Pons (tissue), 1 donor: ENCODE measurements around the gene AVPR2.

Experiments used
- DNase-seq: peaks from one replicate; pipeline ENCODE4 v3.0.0-alpha.2; 2016; ENCODE audit warnings: low spot score

The AVPR2 gene

DNA sequence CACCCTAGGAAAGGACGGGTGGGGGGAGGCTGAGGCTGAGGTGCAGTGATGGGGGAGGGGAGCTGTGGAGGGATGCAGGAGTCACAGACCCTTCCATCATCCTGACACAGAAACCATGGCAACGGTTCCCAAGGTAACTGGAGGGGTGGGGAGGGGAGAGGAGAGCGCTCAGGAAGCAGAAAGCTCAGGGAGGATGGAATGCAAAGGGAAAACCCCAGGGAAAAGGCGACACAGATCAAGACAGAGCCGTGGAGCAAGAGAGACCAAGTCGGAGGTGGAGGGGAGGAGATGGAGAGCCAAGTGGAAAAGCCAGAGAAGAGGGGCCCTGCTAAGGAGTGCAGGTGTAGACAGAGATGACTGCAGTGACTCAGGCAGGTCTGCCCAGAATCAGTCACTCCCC is 33.0 kb upstream of the AVPR2 start:
- DNase-seq = no peak

DNA sequence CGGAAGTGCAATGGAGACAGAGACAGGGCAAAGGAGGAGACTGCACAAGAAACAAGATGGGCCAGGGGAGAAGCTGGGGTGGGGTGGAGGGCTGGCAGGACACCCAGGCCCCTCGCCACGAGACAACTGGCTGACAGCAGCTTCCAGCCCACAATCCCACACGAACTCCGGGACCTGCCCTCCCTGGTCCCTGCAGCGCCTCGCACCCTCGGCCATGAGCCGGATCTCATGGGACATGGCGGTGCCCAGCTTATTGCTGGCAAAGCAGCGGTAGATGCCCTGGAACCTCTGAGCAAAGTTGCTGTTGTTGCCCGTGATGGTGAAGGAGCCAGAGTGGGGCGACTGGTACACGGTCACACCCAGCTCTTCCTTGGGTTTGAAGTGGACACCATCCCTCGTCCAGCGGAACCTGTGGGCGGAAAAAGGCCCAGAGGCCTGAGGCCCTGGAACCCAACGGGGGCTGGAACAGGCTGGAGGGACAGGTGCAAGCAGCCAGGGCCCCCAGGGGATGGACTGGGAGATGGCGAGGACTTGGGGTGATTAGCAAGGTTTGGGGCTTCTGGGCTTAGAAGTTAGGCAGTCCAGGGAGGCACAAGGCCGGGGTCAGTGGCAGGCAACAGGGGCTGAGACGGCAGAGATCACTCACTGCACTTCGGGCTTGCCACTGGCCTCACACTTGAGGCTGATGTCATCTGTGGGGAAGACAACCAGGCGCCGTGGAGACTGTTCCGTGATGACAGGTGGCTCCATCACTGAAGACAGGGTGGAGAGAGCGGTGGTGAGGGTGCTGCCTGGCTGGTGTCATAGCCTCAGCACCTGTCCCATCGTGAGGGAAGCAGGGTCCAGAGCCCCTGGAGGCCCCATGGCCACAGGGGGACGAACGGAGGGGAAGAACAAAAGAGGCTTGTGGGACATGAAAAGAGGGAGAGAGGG is 32.3 kb upstream of the AVPR2 start:
- no peak for DNase-seq

DNA sequence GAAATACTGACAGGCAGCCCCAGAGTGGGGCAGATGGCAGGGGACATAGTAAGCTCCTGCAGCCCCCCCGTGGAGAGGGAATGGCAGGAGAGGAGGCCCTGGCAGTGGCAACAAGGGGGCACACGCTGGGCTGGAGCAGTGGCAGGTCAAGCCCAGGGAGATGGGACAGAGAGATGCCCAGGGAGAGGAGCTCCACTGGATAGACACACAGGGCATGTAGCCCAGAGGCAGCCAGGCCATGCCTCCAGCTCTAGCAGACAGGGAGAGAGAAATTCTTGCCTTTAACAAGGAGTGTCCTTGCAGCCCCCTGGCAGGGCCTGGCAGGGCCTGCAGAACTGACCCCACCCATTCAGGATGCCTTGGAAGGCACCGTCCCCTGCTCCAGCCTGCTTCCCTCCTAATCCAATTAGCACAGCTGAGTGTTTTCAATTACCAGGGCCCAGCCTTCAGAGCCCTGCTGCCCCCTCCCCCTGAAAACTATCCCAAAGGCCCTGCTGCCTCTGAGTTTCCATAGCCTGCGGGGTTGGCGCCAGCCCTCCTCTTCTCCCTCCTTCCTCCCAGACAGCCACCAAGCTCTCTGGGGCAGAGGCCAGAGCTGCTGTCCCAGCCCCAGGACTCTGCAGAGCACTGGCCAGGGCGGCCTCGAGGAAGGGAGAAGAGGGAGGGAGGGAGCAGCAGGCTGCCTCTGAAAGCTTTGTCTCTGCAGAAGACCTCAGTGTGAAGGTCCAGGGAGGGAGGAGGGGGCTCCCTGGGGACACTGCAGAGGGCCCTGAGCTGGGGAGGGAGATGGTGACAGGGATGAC is 31.0 kb upstream of the AVPR2 start:
- no peak for DNase-seq

DNA sequence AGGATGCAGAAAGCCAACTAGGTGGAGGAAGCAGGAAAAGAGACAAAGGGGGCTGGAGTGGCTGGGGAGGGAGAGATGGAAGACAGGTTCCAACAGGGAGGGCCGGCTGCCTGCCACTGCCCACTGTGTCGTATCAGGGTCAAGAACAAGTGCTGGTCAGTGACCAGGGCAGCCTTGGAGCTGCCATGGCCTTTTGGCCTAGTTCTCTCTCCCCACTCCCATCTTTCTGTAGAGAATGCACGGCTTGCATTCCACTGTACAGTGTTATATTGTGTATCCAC is 30.4 kb upstream of the AVPR2 start:
- no peak for DNase-seq

DNA sequence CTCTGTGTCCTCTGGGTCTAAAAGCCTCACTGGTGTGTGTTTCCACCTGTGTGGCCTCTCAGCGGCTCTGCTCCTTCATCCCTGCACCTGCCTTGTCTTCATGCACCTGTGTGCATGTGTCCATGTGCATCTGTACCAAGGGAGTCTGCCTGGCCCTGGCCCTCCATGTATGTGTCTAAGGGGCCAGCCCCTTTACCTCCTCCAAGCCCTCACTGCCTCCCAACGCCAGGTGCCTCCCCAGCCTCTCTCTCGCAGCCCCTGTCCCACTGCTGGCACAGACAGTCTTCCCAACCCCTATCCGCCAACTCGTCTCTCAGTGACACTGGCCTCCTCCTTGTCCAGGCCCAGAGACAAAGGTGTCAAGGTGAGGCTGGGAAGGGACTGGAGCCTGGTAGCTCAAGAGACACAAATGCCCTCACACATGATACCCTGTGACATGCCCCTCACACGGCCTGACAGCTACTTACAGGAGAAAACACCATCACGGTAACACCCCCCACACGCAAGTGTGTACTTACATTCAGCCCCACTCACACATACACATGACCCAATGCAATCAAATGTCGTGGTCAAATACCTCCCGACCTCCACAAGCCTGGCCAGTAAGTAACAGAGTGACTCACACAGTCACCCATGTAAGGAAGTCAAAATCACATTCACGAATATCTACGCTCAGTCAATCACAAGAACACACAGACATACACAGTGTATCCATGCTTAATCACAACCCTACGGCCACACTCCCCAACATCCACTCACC is 29.9 kb upstream of the AVPR2 start:
- no peak for DNase-seq

DNA sequence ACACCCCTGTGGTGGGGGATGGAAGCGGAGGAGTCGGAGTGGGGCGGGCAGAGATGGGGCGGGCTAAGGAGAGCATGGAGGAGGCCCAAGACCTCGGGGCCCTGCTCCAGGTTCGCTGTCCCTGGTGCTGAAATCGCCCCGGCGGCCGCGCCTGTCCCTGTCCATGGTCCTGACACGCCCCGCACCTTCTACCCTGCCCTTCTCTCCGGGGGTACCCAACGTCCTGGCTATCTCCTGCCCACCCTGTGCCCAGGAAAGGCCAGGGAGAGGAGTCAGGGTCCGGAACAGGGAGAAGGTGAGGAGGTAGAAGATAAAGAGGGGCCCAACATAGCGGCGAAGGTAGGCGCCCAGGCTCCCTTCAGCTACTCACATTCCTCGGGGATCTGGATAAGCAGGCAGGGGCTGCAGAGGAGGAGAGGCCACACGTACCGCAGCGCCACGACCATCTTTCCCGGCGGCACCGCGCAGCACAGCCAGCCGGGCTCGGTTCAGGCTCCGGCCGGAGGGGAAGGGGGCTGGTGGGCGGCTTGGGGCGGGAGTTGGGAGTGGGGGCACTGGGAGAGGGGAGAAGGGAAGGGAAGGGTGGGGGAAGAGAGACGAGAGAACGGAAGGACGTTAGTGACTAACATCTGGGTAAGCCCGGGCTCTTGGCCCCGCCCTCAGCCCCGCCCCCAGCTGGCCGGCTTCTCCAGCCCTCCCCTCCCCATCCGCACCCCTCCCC is 28.9 kb upstream of the AVPR2 start:
- no peak for DNase-seq

DNA sequence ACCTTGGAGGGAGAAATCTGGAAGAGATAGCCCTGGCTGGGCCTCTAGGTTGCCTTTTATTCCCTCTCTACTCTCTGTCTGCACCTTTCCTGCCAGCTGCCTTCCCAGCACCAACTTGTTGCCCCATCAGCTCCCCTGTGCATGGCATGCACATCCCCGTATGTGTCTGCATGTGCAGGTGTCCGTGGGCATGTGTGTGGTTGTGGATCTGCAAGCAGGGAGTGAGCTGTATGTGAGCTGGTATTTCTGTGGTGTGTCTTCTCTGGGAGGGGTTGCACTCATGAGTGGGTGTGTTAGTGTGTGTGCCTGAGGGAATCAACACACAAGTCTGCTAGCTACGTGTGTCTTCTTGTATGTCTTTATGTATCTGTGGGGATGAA is 28.4 kb upstream of the AVPR2 start:
- no peak for DNase-seq

DNA sequence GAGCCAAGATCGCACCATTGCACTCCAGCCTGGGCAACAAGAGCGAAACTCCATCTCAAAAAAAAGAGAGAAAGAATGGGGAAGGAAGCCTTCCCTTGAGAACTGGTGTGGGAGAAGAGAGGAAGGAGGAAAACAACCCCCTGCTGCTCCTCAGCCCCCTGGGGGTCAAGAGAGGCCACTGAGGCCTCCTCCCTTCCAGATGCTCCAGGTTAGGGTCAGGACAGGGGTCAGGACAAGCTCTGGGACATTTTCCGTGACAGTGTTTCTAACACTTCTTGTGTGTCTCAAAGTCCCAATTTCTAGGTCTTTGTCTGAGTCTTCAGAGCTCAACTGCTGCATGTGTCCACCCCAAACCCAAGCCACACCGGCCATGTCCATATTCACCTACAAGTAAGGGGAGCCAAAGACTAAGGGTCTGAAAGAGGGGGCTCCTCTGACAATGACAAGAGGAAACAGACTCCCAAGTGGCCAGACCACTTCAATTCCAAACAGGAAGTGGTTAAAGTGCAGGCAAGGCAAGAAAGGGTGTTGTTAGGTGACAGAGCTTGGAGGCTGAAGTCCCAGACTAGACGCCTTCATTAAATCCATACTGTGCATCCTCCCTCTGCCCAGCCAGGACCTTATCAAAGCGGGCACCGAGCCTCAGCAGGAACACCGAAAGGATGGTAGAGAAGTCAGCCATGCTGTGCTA is 26.8 kb upstream of the AVPR2 start:
- no peak for DNase-seq

DNA sequence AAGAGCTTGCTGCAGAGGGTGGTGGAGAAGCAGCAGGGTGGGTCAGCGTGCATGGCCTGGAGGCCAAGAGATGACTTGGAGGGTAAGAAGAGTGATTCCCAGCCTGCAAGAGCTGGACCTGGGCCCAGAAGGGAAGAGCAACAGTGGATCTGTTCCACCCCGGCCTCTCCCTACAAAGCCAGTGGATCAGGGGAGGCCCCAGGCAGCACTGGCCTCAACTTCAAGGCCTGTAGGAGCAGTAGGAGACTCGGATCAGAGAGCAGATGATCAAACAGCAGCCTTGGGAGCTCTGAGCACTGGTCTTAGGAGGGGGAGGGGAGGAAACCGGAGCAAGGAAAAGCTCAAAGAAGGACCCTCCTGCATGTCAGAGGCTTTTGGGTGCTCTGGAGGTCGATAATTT is 26.1 kb upstream of the AVPR2 start:
- no peak for DNase-seq

DNA sequence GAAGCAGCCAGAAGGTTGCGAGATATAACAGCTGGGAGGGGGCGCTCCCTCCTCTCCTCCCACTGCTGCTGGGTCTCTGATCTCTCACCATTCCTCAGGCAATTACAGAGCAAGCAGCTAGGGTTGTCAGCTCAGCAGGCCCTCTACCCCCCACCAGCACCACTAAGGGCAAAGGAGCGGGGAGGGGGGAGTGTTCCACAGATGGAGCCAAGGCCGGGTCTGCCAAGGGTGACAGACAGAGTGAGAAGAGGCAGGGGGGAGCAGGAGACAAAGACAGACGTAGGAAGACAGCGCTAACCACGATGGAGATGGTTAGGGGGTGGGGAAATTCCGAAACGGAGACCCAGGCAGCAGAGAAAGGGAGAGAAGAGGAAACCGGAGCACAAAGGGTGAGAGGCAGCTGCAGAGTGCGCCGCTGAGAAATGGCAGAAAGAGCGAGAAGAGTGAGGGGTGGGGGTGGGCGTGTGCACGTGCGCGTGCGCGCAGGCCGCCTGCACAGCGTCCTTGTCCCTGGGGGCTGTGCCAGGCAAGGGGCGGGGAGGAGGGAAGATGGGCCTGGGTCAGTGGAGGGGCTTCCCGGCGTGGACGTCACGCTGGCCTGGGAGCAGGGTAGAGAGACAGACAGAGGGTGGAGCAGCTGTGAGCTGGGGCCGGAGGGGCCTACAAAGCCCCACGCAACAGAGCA is 25.4 kb upstream of the AVPR2 start:
- DNase-seq = no peak

DNA sequence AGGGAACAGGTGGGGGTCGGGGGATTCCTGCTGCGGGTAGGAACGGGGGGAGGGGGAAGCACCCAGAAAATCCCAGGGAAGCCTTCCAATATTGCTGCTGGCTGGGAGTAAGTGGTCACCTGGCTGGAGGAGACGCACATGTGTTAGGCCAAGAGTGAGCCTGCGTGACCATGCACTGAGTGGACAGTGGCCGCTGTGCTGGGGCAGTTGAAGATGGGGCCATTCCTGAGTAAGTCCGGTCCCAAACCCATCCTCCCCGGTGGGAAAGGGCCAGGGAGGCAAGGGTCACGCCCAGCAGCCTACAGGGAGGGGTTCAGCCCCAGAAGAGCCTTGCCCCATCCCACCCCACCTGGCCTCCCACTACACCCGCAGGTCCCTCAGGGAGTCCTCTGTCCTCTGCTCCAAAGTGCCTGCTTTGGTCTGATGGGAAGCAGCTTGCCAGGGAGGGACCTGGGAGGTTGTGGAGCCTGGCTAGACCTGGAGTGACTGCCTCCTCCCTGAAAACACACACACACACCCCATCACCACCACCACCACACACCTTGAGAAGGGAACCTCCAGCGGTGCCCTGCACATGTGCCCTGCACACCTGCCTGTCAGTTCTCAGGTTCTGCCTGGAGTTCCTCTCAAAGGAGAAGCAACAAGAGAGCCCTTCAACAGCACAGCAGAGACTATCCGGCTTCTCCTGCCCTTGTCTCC is 24.6 kb upstream of the AVPR2 start:
- no peak for DNase-seq

DNA sequence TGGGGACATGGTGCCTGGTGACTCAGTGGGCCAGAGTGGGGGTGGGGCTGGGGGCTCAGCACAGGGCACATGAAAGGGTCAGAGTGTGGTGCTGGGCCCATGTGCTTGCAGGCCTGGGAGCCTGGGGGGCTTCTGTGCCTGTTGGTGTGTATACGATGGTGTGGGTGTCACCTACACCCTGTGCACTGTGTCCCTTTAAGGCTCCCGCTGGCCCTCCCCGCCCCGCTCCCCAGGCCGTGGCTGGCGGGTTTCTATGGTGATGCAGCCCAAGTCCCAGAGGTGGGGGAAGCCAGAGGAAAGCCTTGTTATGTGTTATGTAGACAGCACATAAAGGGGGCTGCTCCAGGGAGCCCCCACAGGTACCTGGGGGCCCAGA is 24.0 kb upstream of the AVPR2 start:
- no peak for DNase-seq

DNA sequence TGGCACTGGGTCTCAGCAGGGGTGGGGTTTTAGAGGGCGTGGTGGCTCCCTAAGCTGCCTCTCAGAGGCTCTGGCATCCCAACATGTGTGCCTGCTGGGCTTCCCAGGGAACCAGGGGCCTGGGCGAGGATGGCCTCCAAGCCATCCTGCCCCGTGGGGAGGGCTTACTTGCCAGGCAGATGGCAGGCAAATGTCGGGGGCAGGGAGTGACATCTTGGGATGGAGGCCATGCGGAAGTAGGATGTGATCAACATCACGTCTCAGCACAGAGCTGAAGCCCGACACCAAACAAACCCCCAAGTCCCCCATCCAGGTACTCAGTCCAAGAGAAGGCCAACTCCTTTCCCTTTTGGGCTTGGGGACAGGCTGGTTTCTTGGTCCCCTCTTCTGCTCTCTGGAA is 23.2 kb upstream of the AVPR2 start:
- no peak for DNase-seq

DNA sequence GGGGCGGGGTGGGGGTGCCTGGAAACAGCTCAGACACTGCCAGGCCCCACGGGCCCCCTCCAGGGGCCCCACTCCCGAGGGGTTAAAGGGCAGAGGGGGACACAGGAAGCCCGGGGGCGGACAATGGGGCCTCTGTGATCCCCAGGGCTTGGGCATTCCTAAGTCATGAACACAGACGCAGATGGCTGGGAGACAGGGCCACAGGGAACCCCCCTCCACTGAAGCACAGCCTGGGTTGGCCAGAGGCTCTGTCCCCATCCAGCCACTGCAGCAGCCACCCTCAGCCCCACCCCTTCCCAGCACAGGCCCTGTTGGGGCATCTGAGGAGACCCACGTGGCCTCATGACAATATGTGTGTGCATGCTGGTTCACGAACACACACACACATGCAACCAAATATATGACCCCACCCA is 22.4 kb upstream of the AVPR2 start:
- DNase-seq = no peak

DNA sequence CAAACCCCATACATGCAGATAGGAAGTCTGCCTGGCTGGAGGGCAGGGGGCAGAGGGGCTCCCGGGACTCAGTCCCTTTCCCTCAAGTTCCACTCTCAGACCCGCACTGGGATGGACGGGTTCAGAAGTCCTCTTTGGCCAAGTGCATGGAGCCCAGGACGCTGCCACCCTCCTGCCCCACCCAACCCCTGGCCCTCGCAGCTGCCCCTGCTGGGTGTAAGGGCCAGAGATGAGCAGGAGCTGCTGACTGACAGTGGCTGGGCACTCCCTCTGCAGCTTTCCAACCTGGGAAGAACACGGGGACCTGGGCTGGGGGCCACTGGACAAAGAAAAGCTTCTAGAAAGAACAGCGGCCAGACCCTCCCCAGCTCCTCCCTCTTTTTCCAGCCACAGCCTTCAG is 21.9 kb upstream of the AVPR2 start:
- DNase-seq = no peak

DNA sequence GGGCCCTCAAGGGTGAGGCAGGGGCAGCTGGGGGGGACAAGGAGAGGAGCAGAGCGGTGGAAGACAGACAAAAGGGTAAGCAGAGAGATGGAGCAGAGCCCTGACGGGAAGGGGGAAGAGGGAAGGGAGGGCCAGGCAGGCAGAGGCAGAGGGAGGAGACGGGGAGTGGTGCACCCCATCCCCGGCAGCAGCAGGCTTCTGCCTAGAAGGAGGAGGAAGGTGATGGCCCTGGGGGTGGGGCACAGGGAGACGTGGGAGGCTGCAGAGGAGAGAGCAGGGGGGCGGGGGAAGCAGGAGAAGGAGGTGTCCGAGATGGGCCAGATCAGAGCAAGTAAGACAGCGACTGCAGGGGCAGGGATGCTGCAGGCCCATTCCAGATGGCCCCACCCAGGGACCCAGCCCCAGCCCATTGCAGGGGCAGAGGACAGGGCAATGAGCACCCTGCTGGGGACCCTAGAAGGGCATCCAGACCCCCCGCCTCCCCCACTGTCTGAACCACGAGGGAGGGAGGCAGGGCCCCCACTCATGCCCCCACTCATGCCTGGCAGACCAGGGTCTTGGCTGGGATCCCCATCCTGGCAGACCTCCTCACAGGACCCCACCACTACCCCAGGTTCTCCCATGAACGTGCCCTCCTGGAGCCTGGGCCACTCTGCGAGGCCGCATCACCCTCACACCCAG is 21.2 kb upstream of the AVPR2 start:
- DNase-seq = no peak

DNA sequence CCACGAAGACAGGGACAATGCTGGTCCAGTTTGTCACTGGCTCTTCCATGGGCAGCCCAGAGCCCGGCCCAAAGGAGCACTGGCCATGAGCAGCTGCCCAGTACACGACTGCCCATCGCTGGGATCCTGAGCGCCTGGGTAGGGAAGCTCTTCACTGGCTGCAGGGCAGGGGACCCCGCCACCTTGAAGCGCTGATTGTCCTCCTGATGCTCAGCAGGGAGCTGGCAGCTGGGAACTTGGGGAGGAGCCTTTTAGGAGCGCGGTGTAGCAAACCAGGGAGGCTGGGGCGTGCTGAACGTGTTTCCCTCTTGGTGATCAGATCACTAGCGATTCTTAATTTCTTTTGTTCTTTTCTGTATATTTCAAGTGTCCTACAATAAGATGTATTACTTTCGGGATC is 20.3 kb upstream of the AVPR2 start:
- no peak for DNase-seq

DNA sequence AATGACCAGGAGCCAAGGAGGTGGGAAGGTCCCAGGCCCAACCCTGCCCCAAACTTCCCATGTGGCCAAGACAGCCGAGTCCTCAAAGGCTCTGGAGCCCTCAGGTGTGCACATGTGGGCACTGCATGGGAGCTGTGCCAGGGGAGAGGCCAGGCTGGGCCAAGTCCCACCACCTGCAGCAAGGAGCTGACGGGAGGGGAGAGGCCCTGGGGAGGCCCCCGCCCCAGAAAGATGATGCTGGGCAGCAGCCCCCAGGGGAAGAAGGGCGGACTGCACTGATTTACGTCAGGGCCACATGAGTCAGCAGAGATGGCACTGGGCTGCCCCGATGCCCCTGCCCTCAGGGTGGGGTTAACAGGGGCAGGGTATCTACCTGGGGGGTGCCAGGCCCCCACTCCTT is 19.9 kb upstream of the AVPR2 start:
- no peak for DNase-seq

DNA sequence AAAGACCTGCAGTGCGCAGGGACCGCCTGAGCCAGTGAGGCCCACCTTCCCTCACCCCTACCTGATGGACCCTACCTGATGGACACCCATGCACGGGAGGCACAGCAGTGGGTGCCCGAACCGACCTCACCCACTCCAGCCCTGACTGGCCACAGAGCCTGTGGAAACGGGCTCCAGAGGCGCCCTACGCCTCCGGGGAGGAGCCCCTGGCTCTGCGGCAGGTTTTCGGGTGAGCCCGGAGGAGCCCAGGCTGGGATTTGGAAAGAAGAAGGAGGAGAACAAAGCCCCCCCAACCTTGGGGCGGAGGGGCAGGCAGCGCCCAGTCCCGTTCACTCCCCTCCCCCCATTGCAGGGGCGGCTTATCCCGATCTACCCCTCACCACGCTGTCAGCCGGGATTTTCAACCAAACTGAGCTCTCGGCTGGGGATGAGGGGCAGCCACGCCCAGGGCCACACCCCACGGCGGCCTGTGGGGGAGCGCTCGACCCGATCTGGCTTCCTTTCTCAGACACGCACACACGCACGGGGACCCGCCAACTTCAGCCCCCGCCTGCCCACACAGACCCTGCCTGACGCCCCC is 19.2 kb upstream of the AVPR2 start:
- DNase-seq = no peak
